GM19467 (cell line): ENCODE measurements around the gene SLC24A2.

Experiments used
- ATAC-seq: cut with Tn5 transposase; IDR thresholded peaks from one replicate; pipeline ENCODE4 v1.9.1; 2021; ENCODE audit warnings: mild to moderate bottlenecking, moderate library complexity; ENCODE audit not compliant: unreplicated experiment

Gene SLC24A2

DNA sequence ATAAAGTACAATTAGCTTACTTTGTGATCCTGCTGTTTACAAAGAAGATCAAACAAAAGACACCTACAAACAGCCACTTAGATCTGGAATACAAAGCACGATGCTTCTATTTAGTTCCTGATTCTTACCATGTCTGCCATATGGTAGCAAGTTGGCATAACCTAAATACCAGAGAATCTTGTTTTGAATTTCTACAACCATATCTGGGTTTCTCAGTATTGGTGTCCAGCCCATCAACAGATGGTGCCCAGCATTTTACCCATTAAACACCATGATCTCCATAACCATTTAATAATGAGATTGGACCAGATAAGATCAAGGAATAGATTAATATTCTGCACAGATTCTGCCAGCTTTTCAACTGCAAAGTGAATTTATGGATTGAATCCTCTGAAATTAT, 29.8 kb downstream of the SLC24A2 start:
- ATAC-seq, result no peak

DNA sequence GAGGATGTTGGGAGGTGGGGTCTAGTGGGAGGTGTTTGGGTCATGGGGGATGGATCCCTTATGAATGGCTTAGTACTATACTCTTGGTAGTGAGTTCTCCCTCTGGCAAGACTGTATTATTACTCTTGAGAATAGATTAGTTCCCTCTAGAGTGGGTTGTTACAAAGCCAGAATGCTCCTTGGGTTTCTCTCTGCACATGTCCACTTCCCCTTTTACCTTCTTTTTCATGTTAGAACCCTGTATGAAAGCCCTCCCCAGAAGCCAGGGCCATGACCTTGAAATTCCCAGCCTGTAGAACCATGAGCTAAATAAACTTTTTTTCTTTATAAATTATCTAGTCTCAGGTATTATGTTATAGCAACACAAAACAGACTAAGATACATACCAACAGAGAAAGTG, 31.1 kb downstream of the SLC24A2 start:
- no peak for ATAC-seq

DNA sequence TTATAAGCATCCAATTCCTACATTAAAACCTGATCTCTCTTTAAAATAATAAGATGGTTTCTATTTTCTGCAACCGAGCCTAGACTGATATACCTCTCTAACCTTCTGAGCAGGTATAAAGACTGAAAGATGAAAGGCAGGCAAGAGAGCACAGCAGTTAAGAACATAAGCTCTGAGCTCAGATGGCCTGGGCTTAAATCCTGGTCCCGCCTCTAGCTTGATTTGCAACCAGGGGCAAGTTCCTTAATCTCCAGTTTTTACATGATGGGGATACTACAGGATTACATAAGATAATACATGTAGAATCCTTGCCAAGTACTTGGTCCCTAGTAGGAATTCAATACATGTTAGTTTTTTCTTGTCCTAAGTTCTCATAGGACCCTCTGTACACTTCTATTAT, 33.9 kb downstream of the SLC24A2 start:
- no peak for ATAC-seq

DNA sequence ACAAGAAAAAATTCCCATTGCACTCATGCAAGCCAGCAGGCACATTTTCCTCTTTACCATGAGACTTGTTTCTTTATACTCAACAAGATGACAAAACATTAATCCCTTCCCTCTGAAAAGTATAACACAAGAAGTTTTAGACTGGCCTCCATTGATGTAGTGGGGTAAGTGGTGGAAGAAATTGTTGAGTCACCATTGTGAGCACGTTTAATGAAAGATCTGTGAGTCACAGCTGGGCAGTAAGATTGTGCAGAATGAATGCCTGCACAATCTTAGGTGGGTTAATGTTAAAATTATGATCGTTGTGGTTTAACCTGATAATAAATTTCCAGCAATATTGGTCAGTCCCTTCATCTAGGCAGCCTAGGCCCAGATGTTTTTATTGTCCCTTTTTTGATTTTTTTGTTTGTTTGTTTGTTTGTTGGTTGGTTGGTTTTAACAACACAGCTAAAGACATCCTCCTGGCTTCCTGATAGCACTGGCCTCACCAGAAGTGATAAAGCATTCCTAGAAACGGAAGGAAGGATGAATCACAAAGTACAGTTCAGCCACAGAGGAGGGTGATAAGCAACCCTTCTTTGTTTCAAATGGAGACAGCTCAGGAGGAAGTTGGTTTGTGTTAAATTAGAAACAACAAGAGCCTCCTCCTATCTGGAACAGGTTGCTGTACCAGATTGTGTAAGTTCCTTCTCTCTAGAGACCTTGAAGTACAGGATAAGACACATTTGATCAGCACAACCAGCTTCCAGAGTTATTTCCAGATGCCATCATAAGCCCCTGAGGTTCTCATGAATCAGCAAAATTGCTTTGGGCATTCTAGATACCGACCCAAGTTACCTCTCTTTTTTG, 40.3 kb downstream of the SLC24A2 start:
- ATAC-seq, result no peak

DNA sequence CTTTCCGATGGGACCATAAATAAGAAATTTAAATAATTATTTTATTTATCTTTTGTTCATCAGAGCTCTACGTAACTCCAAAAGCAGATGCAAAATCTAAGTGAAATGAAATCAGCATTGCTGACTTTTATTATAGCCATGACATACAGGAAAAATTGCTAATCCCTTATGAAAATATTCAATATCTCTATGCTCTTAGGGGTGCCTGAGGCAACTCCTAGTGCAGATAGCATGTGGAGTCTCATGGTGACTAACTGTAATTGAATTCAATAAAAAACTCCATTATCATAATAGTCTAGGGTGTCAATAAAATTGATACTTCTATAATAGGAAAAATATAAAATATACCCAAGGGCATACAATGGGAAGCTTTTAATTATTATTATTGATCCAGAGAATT, 42.6 kb downstream of the SLC24A2 start:
- ATAC-seq, result no peak

DNA sequence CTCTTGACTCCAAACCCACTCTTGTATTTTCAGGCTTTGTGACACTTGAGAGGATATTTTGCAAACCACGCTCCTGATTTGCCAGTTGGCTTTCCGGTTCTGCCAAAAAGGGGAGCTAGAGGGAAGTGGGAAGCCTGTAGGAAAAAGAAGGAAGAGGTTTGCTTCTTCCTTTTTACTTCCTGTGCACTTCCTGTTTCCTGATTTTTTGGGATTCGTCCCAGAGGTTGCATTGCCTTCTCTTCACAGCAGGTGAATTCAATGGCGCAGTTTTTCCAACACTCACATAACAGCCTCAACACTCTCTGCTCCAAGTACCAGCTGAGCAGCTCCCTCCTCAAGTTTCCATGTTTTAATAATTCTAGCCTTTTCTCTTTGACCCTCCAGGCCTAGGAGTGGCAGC, 47.7 kb downstream of the SLC24A2 start:
- ATAC-seq, result no peak
